SK-N-SH (cell line): ENCODE results near the gene RFX2. TPM values are rescaled to one million over a fixed set of nuclear protein-coding genes. Genes with fewer than 3 reads are reported as not detected.

Experiments
- CTCF ChIA-PET: fragments of 300-600, 350-600 bp; formaldehyde crosslinking; extraction: SDS; loops from one replicate; lab custom pipeline; 2021; lab: Yijun Ruan, JAX
- POLR2A ChIA-PET: fragments of 350-600 bp; sonication (Branson Sonifier 250); formaldehyde crosslinking; extraction: SDS; loops from one replicate; lab custom pipeline; 2020; ENCODE audit warnings: antibody characterized with exemption, inconsistent platforms; lab: Yijun Ruan, JAX
- DNase-seq: peaks from one replicate; pipeline ENCODE4 v3.0.0; 2012
- H2AFZ ChIP-seq: fragments of 200-600 bp; sonication (generic); 2 replicates; pipeline ENCODE4 v1.8.1; 2016; ENCODE audit warnings: antibody characterized with exemption, mild to moderate bottlenecking, low read depth
- H3F3A ChIP-seq: fragments of 200-600 bp; sonication (generic); replicated peaks from 2 replicates; pipeline ENCODE3; 2016; ENCODE audit warnings: antibody characterized with exemption, mild to moderate bottlenecking; ENCODE audit not compliant: insufficient read depth
- H3K27ac ChIP-seq, 2 experiments: fragments of 200-500 bp in 1 of 2; fragments of 200-600 bp in 1 of 2; sonication (Bioruptor generic) in 1 of 2; sonication (generic), shearing (Covaris generic) in 1 of 2; 2 replicates each; pipeline versions ENCODE4 v1.5.1 to v1.6.1; 2014 to 2016; ENCODE audit warnings: low read depth in 2 of 2, inconsistent platforms in 1 of 2, low read length in 1 of 2, mild to moderate bottlenecking in 1 of 2, mixed read lengths in 1 of 2
- H3K27me3 ChIP-seq: fragments of 200-600 bp; sonication (generic), shearing (Covaris generic); 2 replicates; pipeline ENCODE4 v1.6.1; 2016; ENCODE audit warnings: mixed run types; ENCODE audit not compliant: insufficient read depth
- H3K36me3 ChIP-seq, 2 experiments: fragments of 200-500 bp in 1 of 2; fragments of 200-600 bp in 1 of 2; sonication (Bioruptor generic) in 1 of 2; sonication (generic) in 1 of 2; replicated peaks in 1 of 2; 2 replicates each; pipeline versions ENCODE3 to v1.5.1; 2014 to 2016; ENCODE audit warnings: low read length in 1 of 2, mild to moderate bottlenecking in 1 of 2; ENCODE audit not compliant: insufficient read depth in 2 of 2, control insufficient read depth in 1 of 2
- H3K4me1 ChIP-seq, 2 experiments: fragments of 200-500 bp in 1 of 2; fragments of 200-600 bp in 1 of 2; sonication (Bioruptor generic) in 1 of 2; sonication (generic), shearing (Covaris generic) in 1 of 2; 2 replicates each; pipeline versions ENCODE4 v1.5.1 to v1.6.1; 2014 to 2016; ENCODE audit warnings: low read depth in 1 of 2, low read length in 1 of 2, mixed run types in 1 of 2; ENCODE audit not compliant: insufficient read depth in 2 of 2, control insufficient read depth in 1 of 2
- H3K4me2 ChIP-seq: fragments of 200-600 bp; sonication (generic), shearing (Covaris generic); 2 replicates; pipeline ENCODE4 v1.6.1; 2017; ENCODE audit warnings: mixed run types
- H3K4me3 ChIP-seq, 2 experiments: fragments of 200-500 bp in 1 of 2; fragments of 200-600 bp in 1 of 2; sonication (Bioruptor generic) in 1 of 2; sonication (generic), shearing (Covaris generic) in 1 of 2; 2 replicates each; pipeline versions ENCODE4 v1.5.1 to v1.8.1; 2014 to 2016; ENCODE audit warnings: low read depth in 2 of 2, inconsistent platforms in 1 of 2, low read length in 1 of 2, mild to moderate bottlenecking in 1 of 2, mixed read lengths in 1 of 2, moderate library complexity in 1 of 2
- H3K79me2 ChIP-seq: fragments of 200-600 bp; sonication (generic); 2 replicates; pipeline ENCODE4 v1.8.1; 2017; ENCODE audit warnings: mild to moderate bottlenecking; ENCODE audit not compliant: insufficient read depth
- H3K9ac ChIP-seq: fragments of 200-600 bp; sonication (generic); 2 replicates; pipeline ENCODE4 v1.6.1; 2017; ENCODE audit warnings: mixed run types
- H3K9me2 ChIP-seq: fragments of 200-600 bp; sonication (generic); 2 replicates; pipeline ENCODE4 v1.6.1; 2017; ENCODE audit warnings: mixed run types
- H3K9me3 ChIP-seq: fragments of 200-600 bp; sonication (generic); 2 replicates; pipeline ENCODE4 v1.6.1; 2017; ENCODE audit warnings: mixed run types, mild to moderate bottlenecking, moderate library complexity
- H4K20me1 ChIP-seq: fragments of 200-600 bp; sonication (generic); 2 replicates; pipeline ENCODE4 v1.6.1; 2017; ENCODE audit warnings: mild to moderate bottlenecking, mixed run types; ENCODE audit not compliant: insufficient read depth
- CTCF ChIP-seq: fragments of 200-600 bp; sonication (generic); IDR thresholded peaks from 2 replicates; pipeline ENCODE4 v1.6.1; 2017; ENCODE audit warnings: antibody characterized with exemption, mild to moderate bottlenecking, moderate library complexity
- ELF1 ChIP-seq: IDR thresholded peaks from 2 replicates; pipeline ENCODE4 v1.4.0; 2012
- EZH2phosphoT487 ChIP-seq: fragments of 200-600 bp; sonication (generic); IDR thresholded peaks from 2 replicates; pipeline ENCODE4 v1.6.1; 2017; ENCODE audit warnings: low read depth, mixed run types, mild to moderate bottlenecking, antibody characterized with exemption, moderate library complexity, borderline replicate concordance
- IRF3 ChIP-seq: fragments of 150-350 bp; IDR thresholded peaks from 2 replicates; pipeline ENCODE4 v1.6.1; 2016; ENCODE audit warnings: mild to moderate bottlenecking, low read depth, low read length
- MEF2A ChIP-seq: IDR thresholded peaks from 2 replicates; pipeline ENCODE4 v1.4.0; 2012; ENCODE audit warnings: low read depth, borderline replicate concordance
- MXI1 ChIP-seq: IDR thresholded peaks from 2 replicates; pipeline ENCODE4 v1.6.1; 2012; ENCODE audit warnings: mild to moderate bottlenecking, low read depth, low read length, improper control_type of control experiment
- NFIC ChIP-seq: IDR thresholded peaks from 2 replicates; pipeline ENCODE4 v1.4.0; 2012; ENCODE audit warnings: borderline replicate concordance
- POLR2AphosphoS5 ChIP-seq: IDR thresholded peaks from 2 replicates; pipeline ENCODE4 v1.6.1; 2012; ENCODE audit warnings: low read depth, low read length
- REST ChIP-seq: IDR thresholded peaks from 2 replicates; pipeline ENCODE4 v1.6.1; 2012; ENCODE audit warnings: mild to moderate bottlenecking, low read depth, low read length, moderate library complexity
- RFX5 ChIP-seq: IDR thresholded peaks from 2 replicates; pipeline ENCODE4 v1.6.1; 2012; ENCODE audit warnings: mild to moderate bottlenecking, improper control_type of control experiment, low read length
- RXRA ChIP-seq: IDR thresholded peaks from 2 replicates; pipeline ENCODE4 v1.4.0; 2012; ENCODE audit warnings: low read depth, mild to moderate bottlenecking, borderline replicate concordance
- SIN3A ChIP-seq: IDR thresholded peaks from 2 replicates; pipeline ENCODE4 v1.6.1; 2012; ENCODE audit warnings: low read depth, mild to moderate bottlenecking, low read length, moderate library complexity, borderline replicate concordance
- TEAD4 ChIP-seq: IDR thresholded peaks from 2 replicates; pipeline ENCODE4 v1.4.0; 2012; ENCODE audit warnings: mild to moderate bottlenecking, borderline replicate concordance; ENCODE audit not compliant: insufficient read depth
- YY1 ChIP-seq: IDR thresholded peaks from 2 replicates; pipeline ENCODE4 v1.4.0; 2012; ENCODE audit warnings: low read depth, mild to moderate bottlenecking
- ZBTB33 ChIP-seq: IDR thresholded peaks from 2 replicates; pipeline ENCODE4 v1.4.0; 2012; ENCODE audit warnings: low read depth, borderline replicate concordance
- WGBS: methylation state at CpG from one replicate; pipeline ENCODE4 v1.1.6; 2017; ENCODE audit warnings: low lambda C conversion rate; 5-methylcytosine and 5-hydroxymethylcytosine counted together
- polyA plus RNA-seq, 3 experiments: library from polyadenylated mRNA; depleted of rRNA; stranded (reverse); fragments of >200 nt; gene quantifications; 2 replicates each; pipeline ENCODE4 v1.2.3, GENCODE V29; 2012

The RFX2 gene
- polyA plus RNA-seq, 1 of the 3 experiments (the other 2 are of a cell fraction), result 12.6 TPM

- no peaks in the 10 kb centered on the region for H4K20me1 ChIP-seq
- no peaks in the 10 kb centered on the region for H3K9me2 ChIP-seq
- H2AFZ ChIP-seq, result no peak overlapping the region
- peaks cover 8% of the 10 kb centered on the region for H3F3A ChIP-seq
- H3K4me1 ChIP-seq, result peaks cover 0 to 6% of the 10 kb centered on the region in 2 experiments; a peak in 1 of 4 replicates
- POLR2A ChIA-PET, result no interaction called here
- no peaks in the 10 kb centered on the region for H3K9me3 ChIP-seq
- H3K4me3 ChIP-seq, result no peak overlapping the region
- CTCF ChIA-PET, result interaction anchor here (0.9 to 10.3 kb wide), 4 partner anchors 13 to 92 kb away, joined by 3 to 65 read pairs (median 24); no protein-coding TSS in a partner anchor
- H3K79me2 ChIP-seq, result peaks cover 14% of the 10 kb centered on the region; the same call in 1 of the 2 replicates
- H3K36me3 ChIP-seq, result no peaks in the 10 kb centered on the region
- H3K27me3 ChIP-seq, result no peaks in the 10 kb centered on the region
- no peak overlapping the region for H3K9ac ChIP-seq
- H3K4me2 ChIP-seq, result no peak overlapping the region
- no peak for TF ChIP-seq MXI1
- TF ChIP-seq RXRA, result no peak
- TF ChIP-seq REST, result no peak
- no peak for TF ChIP-seq ZBTB33
- no peak for TF ChIP-seq MEF2A
- TF ChIP-seq EZH2phosphoT487, result no peak
- TF ChIP-seq SIN3A, result no peak
- no peak for TF ChIP-seq ELF1
- TF ChIP-seq NFIC, result no peak
- no peak for TF ChIP-seq TEAD4
- no peak for TF ChIP-seq YY1
- TF ChIP-seq, all 33 proteins: peak for 0
- no peak for DNase-seq
- 79% methylated on average over 15 of the region's 15 CpGs for WGBS
- no peak overlapping the region for H3K27ac ChIP-seq
These were observed 3.4 kb upstream of the RFX2 start for GRCh38 chr19:6113616-6114188.

- POLR2A ChIA-PET, result no interaction called here
- 0% methylated on average over 5 of the region's 38 CpGs for WGBS
- Histone ChIP-seq H3K36me3 (no peaks in the 10 kb centered on the region), H4K20me1 (no peaks in the 10 kb centered on the region), H3K4me3 (peak overlapping the region; percentile 64 to 73), H3K27me3 (no peaks in the 10 kb centered on the region), H3K4me2 (peak overlapping the region; percentile 98), H3K9me3 (no peaks in the 10 kb centered on the region), H3K27ac (peak overlapping the region in 1 of 2 experiments; percentile 91; a peak in 2 of 4 replicates), H3K9ac (peak overlapping the region; percentile 99), H3K79me2 (peaks cover 48% of the 10 kb centered on the region), H3K9me2 (no peaks in the 10 kb centered on the region), H2AFZ (no peak overlapping the region), H3K4me1 (peaks cover 0 to 6% of the 10 kb centered on the region in 2 experiments; a peak in 1 of 4 replicates), H3F3A (peaks cover 18% of the 10 kb centered on the region)
- DNase-seq, result no peak
- CTCF ChIA-PET, result no interaction called here
- TF ChIP-seq RFX5, result no peak
- no peak for TF ChIP-seq IRF3
- TF ChIP-seq CTCF, result no peak
- TF ChIP-seq POLR2AphosphoS5, result no peak
These were observed 353 bp downstream of the RFX2 start for GRCh38 chr19:6109947-6110346.
